MV-4-11 (cell line): ENCODE data around the gene INPP5D.

Experiments
- DNase-seq: peaks from one replicate; lab custom pipeline; 2025; lab: John Stamatoyannopoulos, UW

Gene INPP5D

GRCh38 chr2:233236820-233237589, 176.9 kb downstream of the INPP5D start:
- DNase-seq: no peak

GRCh38 chr2:233240897-233241296, 180.8 kb downstream of the INPP5D start:
- peak; percentile 38 for DNase-seq

- DNase-seq: no peak
Observed at GRCh38 chr2:233241803-233242202, 181.7 kb downstream of the INPP5D start.

- peak; percentile 91 for DNase-seq
Observed at GRCh38 chr2:233242231-233242927, 182.2 kb downstream of the INPP5D start.

DNA sequence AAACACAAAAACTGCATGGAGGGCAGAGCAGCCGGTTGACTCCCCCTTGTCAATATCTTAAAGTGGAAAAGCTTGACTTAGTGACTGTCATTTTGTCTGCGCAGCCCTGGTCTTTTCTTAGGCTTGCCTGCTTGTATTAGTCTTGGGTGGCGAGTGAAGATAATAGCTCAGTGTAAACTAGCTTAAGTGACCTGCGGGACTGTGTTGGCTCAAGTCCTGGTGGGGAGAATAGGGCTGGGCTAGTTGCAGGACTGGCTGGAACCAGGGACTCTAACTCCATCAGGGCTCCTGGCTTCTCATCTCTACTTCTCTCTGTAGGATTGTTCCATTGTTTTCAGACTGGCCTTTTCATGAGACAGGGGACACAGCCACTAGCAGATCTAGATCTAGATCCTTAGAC, 183.2 kb downstream of the INPP5D start:
- DNase-seq: no peak

DNA sequence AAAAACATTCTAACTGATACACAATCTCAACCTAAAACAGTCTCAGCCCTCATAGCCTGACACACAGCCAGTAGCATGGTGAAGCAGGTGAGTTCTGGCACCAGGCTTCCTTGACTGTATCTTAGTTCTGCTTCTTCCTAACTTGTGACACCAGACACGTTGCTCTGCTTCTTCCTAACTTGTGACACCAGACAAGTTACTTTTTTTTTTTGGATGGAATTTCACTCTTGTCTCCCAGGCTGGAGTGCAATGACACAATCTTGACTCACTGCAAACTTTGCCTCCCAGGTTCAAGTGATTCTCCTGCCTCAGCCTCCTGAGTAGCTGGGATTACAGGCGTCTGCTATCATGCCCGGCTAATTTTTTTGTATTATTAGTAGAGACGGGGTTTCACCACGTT, 184.7 kb downstream of the INPP5D start:
- no peak for DNase-seq

GRCh38 chr2:233245406-233245805, 185.3 kb downstream of the INPP5D start:
- no peak for DNase-seq

DNA sequence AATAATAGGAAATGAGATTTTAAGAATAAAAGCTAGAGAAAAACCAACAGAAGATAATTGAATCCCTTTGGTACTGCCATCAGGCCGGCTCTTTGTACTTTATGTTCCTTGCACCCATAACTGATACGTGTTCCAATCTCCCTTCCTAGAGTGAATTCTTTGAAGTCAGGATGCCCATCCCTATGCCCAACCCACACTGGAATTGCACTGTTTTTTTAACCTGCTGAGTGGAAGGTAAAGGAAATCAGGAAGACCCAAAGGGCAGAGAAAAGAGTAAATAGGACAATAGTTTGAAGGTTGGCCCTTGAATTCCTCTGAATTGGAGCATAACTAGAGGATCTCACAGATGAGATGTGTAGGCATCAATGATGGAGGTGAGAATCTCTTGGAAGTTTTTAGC, 187.0 kb downstream of the INPP5D start:
- no peak for DNase-seq

DNA sequence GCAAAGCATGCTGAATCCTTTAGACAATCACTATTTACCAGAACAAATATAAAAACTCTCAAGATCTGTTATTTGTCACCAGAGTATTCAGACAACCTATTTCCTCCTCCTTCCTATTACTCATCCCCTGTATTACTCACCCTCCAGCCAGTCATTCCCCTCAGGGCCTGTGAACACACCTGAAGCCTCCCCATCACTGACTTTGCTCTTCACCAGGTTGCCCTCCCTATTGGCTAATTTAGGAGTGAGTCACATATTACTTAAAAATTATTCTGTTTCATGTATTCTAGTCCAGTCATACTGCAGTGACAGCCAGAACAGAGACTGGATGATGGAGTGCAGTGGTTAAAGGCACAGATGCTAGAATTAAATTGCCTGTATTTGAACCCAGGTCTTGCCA, 187.6 kb downstream of the INPP5D start:
- peak; percentile 12 for DNase-seq

DNA sequence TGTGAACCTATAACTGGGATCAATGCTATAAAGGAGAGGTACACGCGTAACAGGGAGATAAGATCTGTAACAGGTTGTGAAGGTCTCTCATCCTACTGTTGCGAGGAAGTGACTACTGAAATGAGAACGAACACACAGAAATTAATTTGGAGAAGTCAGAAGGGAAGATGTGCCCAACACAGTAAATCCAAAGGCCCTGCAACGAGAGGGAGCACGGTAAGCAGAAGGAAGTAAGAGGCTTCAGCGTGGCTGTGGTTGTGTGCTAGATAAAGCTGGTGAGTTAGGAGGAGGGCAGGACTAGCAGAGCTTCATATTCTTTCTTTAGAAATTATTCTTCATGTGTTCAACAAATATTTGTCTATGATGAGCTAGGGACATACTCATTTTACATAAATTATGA, 188.9 kb downstream of the INPP5D start:
- peak; percentile 91 for DNase-seq

DNA sequence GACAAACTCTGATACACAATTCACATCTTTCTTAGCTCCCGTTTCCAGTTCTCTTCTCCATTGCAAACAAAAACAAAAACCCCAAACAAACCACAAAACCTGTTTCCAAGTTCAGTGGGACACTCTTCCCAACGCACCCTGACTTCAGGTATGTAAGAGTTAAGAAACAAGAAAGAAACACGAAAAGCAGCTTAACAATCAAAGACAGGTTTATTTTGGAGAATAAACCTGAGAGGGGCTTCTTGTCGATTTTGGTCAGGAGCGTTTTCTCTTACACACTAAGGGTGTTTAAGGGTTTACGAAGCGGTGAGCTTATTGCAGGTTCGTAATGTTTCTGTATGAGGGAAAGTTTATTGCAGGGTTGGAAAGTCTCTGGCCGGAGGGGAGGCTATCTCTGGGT, 190.4 kb downstream of the INPP5D start:
- DNase-seq: no peak

DNA sequence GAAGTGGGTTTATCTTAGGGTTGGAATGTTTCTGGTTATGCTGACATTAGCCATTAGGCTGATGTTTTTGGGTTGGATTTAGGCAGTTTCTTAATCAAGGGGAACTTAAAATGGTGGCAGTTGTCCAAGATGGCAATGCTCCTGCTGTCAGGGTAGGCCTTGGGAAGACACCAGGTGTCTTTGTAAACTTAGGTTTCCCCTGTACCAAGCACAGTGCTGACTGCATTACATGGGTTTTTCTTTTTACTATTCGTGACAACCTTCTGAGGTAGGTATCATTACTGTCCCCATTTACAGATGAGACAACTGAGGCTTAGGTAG, 190.8 kb downstream of the INPP5D start:
- no peak for DNase-seq

DNA sequence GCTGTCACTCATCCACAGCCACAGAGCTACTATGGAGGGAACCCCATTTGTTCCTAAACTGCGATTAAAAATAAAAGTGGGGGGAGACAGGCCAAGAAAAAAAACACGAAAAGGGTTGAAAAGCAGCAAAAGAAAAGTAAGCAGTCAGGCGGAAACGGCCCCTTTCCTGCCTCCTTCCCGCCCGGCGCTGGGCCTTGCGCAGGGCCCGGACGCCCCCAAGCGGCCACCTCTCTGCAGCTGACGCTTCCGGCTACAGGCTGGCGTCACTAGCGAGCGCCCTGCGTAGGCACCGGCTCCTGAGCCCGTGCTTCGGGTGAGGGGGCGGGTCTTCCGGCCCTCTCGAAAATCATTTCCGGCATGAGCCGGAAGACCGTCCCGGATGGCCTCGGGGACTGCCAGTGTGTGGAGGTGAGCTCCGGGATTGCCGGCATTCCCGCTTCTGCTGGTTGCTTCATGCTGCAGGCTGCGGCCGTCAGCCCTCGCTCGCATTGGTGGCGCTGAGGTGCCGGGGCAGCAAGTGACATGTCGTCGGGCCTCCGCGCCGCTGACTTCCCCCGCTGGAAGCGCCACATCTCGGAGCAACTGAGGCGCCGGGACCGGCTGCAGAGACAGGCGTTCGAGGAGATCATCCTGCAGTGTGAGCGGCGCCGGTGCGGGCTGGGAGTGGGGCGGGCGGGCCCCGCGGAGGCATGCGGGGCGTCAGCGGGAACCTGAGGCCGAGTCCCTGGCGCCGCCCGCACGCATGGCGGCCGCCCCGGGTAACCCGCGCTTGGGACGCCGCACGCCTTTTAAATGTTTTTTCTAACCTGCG, 191.4 kb downstream of the INPP5D start, which contains the start of gene ATG16L1:
Gene ATG16L1 (plus strand): TSS at position 368 of the 811 bp plus-strand sequence. CDS start 155 bp downstream, at position 523.
- peak; percentile 96 for DNase-seq

- no peak for DNase-seq
Observed at GRCh38 chr2:233252227-233252626, 192.1 kb downstream of the INPP5D start.

DNA sequence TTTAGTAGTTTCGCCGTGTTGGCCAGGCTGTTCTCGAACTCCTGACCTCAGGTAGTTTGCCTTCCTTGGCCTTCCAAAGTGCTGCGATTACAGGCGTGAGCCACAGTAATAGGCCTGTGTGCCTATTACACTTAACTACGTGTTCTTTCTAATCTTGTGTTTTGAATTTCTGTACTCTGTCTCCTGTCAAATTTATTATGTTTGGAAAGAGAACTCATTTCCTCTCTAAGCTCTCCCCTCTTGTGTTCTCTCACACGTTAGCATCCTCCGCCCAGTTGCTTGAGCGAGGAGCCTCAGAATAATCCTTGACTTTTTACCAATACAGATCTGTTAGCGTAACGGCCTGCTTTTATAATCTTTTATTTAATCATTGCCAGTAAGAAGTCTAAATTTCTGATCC, 195.0 kb downstream of the INPP5D start:
- DNase-seq: no peak

- no peak for DNase-seq
Observed at GRCh38 chr2:233256048-233256447, 195.9 kb downstream of the INPP5D start.
